GM10266 (cell line): Measurements from ENCODE around the gene VEGFC.

Experiments used
- DNase-seq: peaks from one replicate; pipeline ENCODE4 v3.0.0; 2012; ENCODE audit errors: extremely low spot score
- TF ChIP-seq, protein P1 (sequence below): IDR thresholded peaks from 2 replicates; pipeline ENCODE4 v1.5.1; 2012; ENCODE audit warnings: mild to moderate bottlenecking, low read depth; ENCODE audit not compliant: control insufficient read depth, insufficient read depth; ENCODE audit errors: missing control alignments

The VEGFC gene

DNA sequence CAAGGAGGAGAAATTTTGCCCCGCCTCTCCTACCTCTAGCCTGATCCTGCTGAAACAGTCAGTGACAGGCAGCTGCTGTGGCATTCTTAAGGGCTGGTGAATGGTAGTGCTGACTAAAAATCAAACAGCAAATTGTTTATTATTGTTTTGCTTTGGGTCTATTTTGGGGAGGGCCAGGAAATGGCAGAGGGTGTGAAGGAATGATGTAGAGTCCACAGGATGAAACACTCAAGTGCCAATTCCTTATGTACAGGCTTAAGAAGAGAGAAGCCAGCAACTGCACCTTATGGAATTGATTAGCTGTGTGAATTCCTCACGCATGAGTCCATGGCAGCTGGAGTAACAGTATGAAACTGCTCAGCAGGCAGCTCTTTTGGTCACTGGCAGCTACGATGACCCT lies 39.7 kb downstream of the VEGFC start:
- TF ChIP-seq, protein P1, sequence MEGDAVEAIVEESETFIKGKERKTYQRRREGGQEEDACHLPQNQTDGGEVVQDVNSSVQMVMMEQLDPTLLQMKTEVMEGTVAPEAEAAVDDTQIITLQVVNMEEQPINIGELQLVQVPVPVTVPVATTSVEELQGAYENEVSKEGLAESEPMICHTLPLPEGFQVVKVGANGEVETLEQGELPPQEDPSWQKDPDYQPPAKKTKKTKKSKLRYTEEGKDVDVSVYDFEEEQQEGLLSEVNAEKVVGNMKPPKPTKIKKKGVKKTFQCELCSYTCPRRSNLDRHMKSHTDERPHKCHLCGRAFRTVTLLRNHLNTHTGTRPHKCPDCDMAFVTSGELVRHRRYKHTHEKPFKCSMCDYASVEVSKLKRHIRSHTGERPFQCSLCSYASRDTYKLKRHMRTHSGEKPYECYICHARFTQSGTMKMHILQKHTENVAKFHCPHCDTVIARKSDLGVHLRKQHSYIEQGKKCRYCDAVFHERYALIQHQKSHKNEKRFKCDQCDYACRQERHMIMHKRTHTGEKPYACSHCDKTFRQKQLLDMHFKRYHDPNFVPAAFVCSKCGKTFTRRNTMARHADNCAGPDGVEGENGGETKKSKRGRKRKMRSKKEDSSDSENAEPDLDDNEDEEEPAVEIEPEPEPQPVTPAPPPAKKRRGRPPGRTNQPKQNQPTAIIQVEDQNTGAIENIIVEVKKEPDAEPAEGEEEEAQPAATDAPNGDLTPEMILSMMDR: no peak
- no peak for DNase-seq

DNA sequence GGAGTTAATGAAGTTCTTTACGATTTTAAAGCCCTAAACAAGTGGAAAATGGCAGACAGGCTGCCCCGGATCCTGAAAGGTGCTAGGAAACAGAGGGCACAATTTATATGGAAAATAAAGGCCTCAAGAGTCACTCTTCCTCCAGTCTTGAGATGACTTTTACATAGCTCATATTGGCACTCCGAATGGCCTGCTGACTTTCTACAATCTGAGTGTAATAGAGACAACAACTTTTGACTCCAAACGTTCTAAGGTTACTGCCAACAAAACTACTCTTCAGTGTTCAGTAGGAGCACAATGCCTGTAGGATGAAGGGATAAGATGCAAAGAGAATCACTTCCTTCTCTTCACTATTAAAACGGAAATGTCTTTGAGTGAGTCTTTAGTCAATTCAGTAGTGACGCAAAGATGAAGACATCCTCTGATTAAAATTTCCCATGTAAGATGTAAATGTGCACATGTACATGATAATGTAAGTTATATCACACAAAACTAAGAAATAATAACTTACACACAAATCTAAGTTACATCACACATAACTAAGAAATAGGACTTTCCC lies 40.5 kb downstream of the VEGFC start:
- TF ChIP-seq, protein P1: no peak
- DNase-seq: no peak

DNA sequence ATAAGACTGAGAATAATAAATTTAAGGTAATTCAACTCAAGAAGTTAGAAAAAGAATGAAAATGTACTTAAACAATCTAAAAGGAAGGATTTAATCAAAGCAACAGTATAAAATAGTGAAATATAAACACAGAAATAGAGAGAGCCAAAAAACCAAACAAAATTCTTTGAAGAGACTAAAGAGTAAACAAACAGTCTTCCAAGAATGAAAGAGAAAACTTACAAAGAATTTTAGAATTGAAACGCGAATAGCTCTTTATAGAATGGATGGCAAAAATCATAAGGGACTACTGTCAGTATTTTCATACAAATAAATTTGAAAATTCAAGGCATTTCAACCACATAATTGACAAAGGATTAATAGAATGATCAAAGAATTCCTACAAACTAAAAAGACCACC lies 41.7 kb downstream of the VEGFC start:
- DNase-seq: no peak
- TF ChIP-seq, protein P1: no peak

DNA sequence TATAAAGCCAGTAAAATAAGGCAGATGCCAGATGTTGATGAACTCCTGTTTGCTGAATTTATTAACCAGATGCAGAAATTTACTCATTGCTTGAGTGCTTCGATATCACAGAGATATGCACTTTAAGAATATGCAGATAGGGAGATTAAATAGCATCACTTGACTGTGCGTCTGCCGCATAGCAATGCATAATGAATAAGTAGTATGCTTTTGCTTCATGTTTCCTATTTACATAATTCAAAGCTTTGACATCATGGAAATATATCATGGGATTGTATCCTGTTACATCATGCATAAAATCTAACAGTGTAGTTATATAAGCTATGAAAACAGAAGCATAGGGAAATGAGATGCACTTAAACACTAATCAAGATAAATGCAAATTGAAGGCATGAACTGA lies 45.9 kb downstream of the VEGFC start:
- TF ChIP-seq, protein P1: no peak
- no peak for DNase-seq

DNA sequence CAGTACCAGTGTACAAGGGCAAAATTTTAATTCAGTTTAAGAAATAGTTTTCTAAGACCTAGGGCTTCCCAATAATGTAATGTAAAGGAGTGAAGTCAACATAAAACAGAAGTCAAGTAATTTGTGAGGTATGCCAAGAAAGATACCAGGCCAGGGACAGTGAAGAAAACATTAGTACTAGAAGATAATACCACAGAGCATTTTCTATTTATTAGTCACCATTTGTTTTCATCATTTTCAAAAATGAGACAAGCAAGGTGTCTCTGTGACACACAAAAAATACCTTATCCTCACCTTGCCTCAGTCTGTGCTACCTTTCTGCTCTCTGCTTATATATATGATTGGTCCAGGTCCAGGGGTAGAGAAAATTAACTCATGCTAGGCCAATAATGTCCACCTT lies 46.8 kb downstream of the VEGFC start:
- TF ChIP-seq, protein P1: no peak
- DNase-seq: no peak

DNA sequence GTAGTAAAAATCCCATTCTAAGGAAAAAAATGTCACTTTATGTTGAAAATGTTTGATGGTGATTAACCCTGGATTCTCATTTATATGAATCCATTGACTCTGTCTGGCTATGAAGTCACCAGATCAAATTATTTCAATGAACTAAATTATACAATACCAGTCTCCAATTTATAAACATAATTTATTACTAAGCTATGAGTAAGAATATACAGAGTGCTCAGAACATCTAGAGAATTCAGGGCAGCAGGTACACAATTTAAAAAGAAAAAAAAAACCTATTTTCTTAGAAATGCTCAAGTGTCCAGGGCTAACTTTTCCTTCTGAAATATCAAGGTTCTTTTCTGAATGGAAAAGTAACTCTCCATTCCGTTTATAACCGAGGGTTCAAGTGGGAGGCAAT lies 48.6 kb downstream of the VEGFC start:
- TF ChIP-seq, protein P1: no peak
- no peak for DNase-seq

DNA sequence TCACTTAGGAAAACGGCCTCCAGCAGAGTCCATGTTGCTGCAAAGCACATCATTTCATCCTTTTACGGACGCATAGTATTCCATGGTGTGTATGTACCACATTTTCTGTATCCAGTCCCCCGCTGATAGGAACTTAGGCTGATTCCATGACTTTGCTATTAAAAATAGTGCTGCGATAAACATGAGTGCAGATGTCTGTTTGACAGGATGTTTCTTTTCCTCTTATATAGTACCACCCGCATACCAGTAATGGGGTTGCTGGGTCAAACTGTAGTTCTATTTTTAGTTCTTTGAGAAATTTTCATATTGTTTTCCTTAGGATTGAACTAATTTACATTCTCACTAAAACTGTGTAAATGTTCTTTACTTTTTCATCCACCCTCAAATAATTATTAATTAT lies 50.5 kb downstream of the VEGFC start:
- no peak for DNase-seq
- TF ChIP-seq, protein P1: no peak

DNA sequence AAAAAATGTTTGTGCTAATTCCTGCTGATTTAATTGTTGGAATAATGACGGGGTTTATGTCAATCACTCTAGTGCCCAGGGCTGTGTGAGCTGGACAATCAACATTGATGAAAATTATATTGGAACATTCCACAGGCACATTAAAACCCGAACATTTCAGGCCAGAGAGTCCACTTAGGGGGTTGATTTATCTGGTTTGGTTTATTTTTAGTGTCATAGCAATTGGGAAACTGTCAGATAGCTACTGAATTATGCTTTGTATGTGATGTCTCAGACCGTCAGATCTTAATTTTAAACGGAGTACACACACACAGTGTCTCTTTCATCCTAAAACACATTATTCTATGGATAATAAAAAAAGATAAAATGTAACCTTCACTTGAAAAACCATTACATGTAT lies 51.5 kb downstream of the VEGFC start:
- TF ChIP-seq, protein P1: no peak
- no peak for DNase-seq
